ENCODE data around the gene GALNT12.

GRCh38 chr9:98839724-98840123 is 32.3 kb downstream of the GALNT12 start:
- TF ChIP-seq, protein P1, sequence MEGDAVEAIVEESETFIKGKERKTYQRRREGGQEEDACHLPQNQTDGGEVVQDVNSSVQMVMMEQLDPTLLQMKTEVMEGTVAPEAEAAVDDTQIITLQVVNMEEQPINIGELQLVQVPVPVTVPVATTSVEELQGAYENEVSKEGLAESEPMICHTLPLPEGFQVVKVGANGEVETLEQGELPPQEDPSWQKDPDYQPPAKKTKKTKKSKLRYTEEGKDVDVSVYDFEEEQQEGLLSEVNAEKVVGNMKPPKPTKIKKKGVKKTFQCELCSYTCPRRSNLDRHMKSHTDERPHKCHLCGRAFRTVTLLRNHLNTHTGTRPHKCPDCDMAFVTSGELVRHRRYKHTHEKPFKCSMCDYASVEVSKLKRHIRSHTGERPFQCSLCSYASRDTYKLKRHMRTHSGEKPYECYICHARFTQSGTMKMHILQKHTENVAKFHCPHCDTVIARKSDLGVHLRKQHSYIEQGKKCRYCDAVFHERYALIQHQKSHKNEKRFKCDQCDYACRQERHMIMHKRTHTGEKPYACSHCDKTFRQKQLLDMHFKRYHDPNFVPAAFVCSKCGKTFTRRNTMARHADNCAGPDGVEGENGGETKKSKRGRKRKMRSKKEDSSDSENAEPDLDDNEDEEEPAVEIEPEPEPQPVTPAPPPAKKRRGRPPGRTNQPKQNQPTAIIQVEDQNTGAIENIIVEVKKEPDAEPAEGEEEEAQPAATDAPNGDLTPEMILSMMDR (IDR thresholded peaks at IDR 0.05): no peak
- no peak for TF ChIP-seq EZH2 (IDR thresholded peaks at IDR 0.05; ENCODE audit: borderline replicate concordance, insufficient read depth, low read depth, low read length, poor library complexity, severe bottlenecking)
